HEK293T (cell line): ENCODE results near the gene GSPT1.
"Not testable (repeated sequence)": the region's sequence is repeated elsewhere in the genome, so short reads cannot be mapped to it uniquely, and the experiment has no call there.

Experiments used
- ARNT ChIP-seq: fragments of 450-650 bp; IDR thresholded peaks from 2 replicates; pipeline ENCODE4 v1.6.1; 2017; ENCODE audit warnings: mild to moderate bottlenecking
- BHLHE40 ChIP-seq: fragments of 450-650 bp; IDR thresholded peaks from 2 replicates; pipeline ENCODE4 v1.6.1; 2016; ENCODE audit warnings: mild to moderate bottlenecking, moderate library complexity, borderline replicate concordance
- CTBP1 ChIP-seq: fragments of 450-650 bp; IDR thresholded peaks from 2 replicates; pipeline ENCODE4 v1.6.1; 2016; ENCODE audit warnings: borderline replicate concordance
- ELF4 ChIP-seq: fragments of 450-650 bp; IDR thresholded peaks from 2 replicates; pipeline ENCODE4 v1.6.1; 2017; ENCODE audit warnings: antibody characterized with exemption
- FOXA1 ChIP-seq: fragments of 450-650 bp; IDR thresholded peaks from 2 replicates; pipeline ENCODE4 v1.6.1; 2016; ENCODE audit warnings: mild to moderate bottlenecking
- FOXK2 ChIP-seq: fragments of 450-650 bp; IDR thresholded peaks from 2 replicates; pipeline ENCODE4 v1.6.1; 2016; ENCODE audit warnings: mild to moderate bottlenecking
- FOXM1 ChIP-seq: fragments of 450-650 bp; IDR thresholded peaks from 2 replicates; pipeline ENCODE4 v1.6.1; 2017; ENCODE audit warnings: mild to moderate bottlenecking, borderline replicate concordance
- HDGF ChIP-seq: fragments of 450-650 bp; IDR thresholded peaks from 2 replicates; pipeline ENCODE4 v1.6.1; 2017; ENCODE audit warnings: antibody characterized with exemption, borderline replicate concordance
- LEF1 ChIP-seq: fragments of 450-650 bp; IDR thresholded peaks from 2 replicates; pipeline ENCODE4 v1.6.1; 2017; ENCODE audit warnings: mild to moderate bottlenecking, borderline replicate concordance
- NFRKB ChIP-seq: fragments of 450-650 bp; IDR thresholded peaks from 2 replicates; pipeline ENCODE4 v1.6.1; 2016; ENCODE audit warnings: mild to moderate bottlenecking, moderate library complexity
- SP1 ChIP-seq: fragments of 450-650 bp; IDR thresholded peaks from 2 replicates; pipeline ENCODE4 v1.6.1; 2017
- SUZ12 ChIP-seq: fragments of 450-650 bp; IDR thresholded peaks from 2 replicates; pipeline ENCODE4 v1.6.1; 2016; ENCODE audit warnings: mild to moderate bottlenecking
- TARDBP ChIP-seq: fragments of 450-650 bp; IDR thresholded peaks from 2 replicates; pipeline ENCODE4 v1.6.1; 2016
- ZNF384 ChIP-seq: fragments of 450-650 bp; IDR thresholded peaks from 2 replicates; pipeline ENCODE4 v1.6.1; 2016

GRCh38 chr16:11924046-11924445 is 8.3 kb upstream of the GSPT1 start:
- TF ChIP-seq NFRKB, TARDBP, FOXM1, SP1, FOXK2, BHLHE40, FOXA1, HDGF, LEF1, CTBP1, SUZ12, ELF4, ZNF384, ARNT: not testable (repeated sequence)
